ACC112 (cell line): ENCODE results near the gene UBQLN1.
A peak's percentile ranks its signal among the peaks of the same experiment; 100 is the strongest.

Source experiments
- H2AFZ ChIP-seq: fragments of 200-600 bp; sonication (generic); one replicate; pipeline ENCODE4 v1.6.0; 2017; ENCODE audit warnings: antibody characterized with exemption, low read length; ENCODE audit not compliant: unreplicated experiment
- H3K27ac ChIP-seq: fragments of 200-600 bp; sonication (generic); 2 replicates; pipeline ENCODE4 v1.5.1; 2014; ENCODE audit warnings: low read depth, mild to moderate bottlenecking, antibody characterized with exemption, low read length, moderate library complexity
- H3K27me3 ChIP-seq: fragments of 200-600 bp; sonication (generic); 2 replicates; pipeline ENCODE4 v1.6.1; 2014; ENCODE audit warnings: mild to moderate bottlenecking, antibody characterized with exemption, low read length, moderate library complexity, mixed read lengths; ENCODE audit not compliant: insufficient read depth
- H3K36me3 ChIP-seq: fragments of 200-600 bp; sonication (generic); 2 replicates; pipeline ENCODE4 v1.6.1; 2016; ENCODE audit warnings: mild to moderate bottlenecking, antibody characterized with exemption, low read length, moderate library complexity, mixed read lengths; ENCODE audit not compliant: insufficient read depth
- H3K4me1 ChIP-seq: fragments of 200-600 bp; sonication (generic); one replicate; pipeline ENCODE4 v1.6.1; 2016; ENCODE audit warnings: low read length, mixed read lengths; ENCODE audit not compliant: insufficient read depth, unreplicated experiment, control insufficient read depth
- H3K4me3 ChIP-seq: fragments of 200-600 bp; sonication (generic); 2 replicates; pipeline ENCODE4 v1.5.1; 2014; ENCODE audit warnings: mild to moderate bottlenecking, low read depth, low read length
- H3K79me2 ChIP-seq: fragments of 200-600 bp; sonication (generic); one replicate; pipeline ENCODE4 v1.6.0; 2016; ENCODE audit warnings: low read length; ENCODE audit not compliant: control insufficient read depth, unreplicated experiment, insufficient read depth

Gene UBQLN1

GRCh38 chr9:83633676-83634075, 74.1 kb downstream of the UBQLN1 start:
- no peak overlapping the region for H2AFZ ChIP-seq
- H3K79me2 ChIP-seq = no peaks in the 10 kb centered on the region
- H3K27ac ChIP-seq = no peak overlapping the region
- no peaks in the 10 kb centered on the region for H3K36me3 ChIP-seq
- H3K4me1 ChIP-seq = no peaks in the 10 kb centered on the region
- H3K27me3 ChIP-seq = no peaks in the 10 kb centered on the region
- H3K4me3 ChIP-seq = no peak overlapping the region

GRCh38 chr9:83633255-83633654, 74.5 kb downstream of the UBQLN1 start:
- Histone ChIP-seq H3K36me3 (no peaks in the 10 kb centered on the region), H3K27me3 (no peaks in the 10 kb centered on the region), H3K4me3 (no peak overlapping the region), H3K79me2 (no peaks in the 10 kb centered on the region), H2AFZ (no peak overlapping the region), H3K27ac (no peak overlapping the region), H3K4me1 (no peaks in the 10 kb centered on the region)

DNA sequence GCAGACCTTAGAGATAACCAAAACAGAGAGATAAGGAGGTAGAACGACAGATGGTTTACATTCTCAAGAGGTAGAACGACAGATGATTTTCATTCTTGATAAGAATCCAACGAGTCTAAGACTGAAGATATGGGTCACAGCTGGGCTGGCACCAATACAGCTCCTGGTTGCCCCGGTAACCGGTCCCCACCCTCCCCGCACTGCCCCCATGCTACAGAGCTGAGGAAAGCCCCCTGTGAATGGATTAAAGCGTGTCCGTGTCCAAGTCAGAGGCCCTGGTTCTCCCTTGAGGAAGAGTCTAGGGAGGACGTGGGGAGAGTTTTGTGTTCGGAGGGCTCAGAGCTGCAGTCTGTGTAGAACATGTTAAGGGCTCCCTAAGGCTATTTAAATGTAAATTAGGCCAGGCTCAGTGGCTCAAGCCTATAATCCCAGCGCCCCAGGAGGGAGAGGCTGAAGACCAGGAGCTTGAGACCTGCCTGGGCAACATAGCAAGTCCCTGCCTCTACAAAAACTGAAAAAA, 76.8 kb downstream of the UBQLN1 start:
- H2AFZ ChIP-seq = no peak overlapping the region
- no peak overlapping the region for H3K27ac ChIP-seq
- peaks cover 4% of the 10 kb centered on the region for H3K36me3 ChIP-seq
- no peak overlapping the region for H3K4me3 ChIP-seq
- H3K27me3 ChIP-seq = no peaks in the 10 kb centered on the region
- no peaks in the 10 kb centered on the region for H3K4me1 ChIP-seq
- H3K79me2 ChIP-seq = no peaks in the 10 kb centered on the region

- Histone ChIP-seq H3K79me2 (no peaks in the 10 kb centered on the region), H3K27me3 (no peaks in the 10 kb centered on the region), H3K4me1 (no peaks in the 10 kb centered on the region), H2AFZ (no peak overlapping the region), H3K27ac (no peak overlapping the region), H3K4me3 (no peak overlapping the region), H3K36me3 (peaks cover 4% of the 10 kb centered on the region)
These were observed 78.2 kb downstream of the UBQLN1 start for GRCh38 chr9:83629433-83630104.

DNA sequence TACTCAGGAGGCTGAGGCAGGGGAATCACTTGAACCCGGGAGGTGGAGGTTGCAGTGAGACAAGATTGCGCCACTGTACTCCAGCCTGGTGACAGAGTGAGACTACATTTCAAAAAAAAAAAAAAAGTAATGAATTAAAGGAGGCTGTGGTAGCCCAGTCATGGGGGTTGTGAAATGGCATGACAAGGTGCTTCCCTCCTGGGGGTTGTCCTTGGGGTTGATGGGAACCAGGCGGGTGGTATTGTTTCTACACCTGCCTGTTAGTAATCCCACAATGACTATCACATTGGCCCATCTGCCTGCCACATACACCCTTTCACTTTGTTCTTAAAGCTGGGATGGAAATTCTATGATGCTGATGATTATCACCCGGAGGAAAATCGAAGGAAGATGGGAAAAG, 79.2 kb downstream of the UBQLN1 start:
- H3K36me3 ChIP-seq = peaks cover 4% of the 10 kb centered on the region
- peaks cover 3% of the 10 kb centered on the region for H3K79me2 ChIP-seq
- no peak overlapping the region for H2AFZ ChIP-seq
- no peak overlapping the region for H3K27ac ChIP-seq
- no peaks in the 10 kb centered on the region for H3K27me3 ChIP-seq
- H3K4me3 ChIP-seq = no peak overlapping the region
- no peaks in the 10 kb centered on the region for H3K4me1 ChIP-seq

DNA sequence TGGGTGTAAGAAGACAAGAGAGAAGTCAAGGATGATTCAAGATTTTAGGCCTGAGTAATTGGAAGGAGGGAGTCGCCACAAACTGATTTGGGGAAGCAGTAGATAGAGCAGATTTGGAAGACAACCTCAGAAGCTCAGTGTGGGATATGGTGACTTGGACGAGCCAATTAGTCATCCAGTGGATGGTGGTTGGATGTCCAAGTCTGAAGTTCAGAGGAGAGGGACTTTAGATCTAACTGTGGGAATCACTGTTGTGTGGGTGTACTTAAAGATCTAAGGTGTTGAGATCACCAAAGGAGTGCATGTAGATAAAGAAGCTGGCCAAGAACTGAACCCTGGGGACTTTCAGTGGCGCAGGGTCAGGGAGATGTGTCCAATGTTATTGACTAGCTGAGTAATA, 82.6 kb downstream of the UBQLN1 start:
- Histone ChIP-seq H3K36me3 (peaks cover 4% of the 10 kb centered on the region), H3K27ac (no peak overlapping the region), H2AFZ (no peak overlapping the region), H3K4me3 (no peak overlapping the region), H3K4me1 (peaks cover 3% of the 10 kb centered on the region), H3K79me2 (peaks cover 5% of the 10 kb centered on the region), H3K27me3 (no peaks in the 10 kb centered on the region)

DNA sequence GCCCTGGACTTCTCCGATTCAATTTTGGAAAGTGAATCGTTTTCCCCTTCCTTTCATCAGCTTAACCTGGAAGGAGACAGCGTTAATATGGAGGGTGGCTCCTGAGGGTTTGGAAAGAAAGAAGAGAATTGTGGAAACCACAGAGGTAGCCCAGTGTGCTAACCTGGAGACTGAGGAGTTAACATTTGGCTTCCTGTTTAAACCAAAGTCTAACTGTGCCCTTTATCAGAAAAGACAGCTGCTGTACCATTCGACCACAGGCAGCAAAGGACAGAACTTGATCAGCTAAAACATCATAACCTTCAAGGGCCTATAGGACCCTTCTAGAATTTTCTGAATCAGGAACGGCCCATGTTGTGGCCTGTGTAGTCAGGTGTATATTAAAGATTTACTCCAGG, 84.1 kb downstream of the UBQLN1 start:
- H3K27ac ChIP-seq = no peak overlapping the region
- H3K4me1 ChIP-seq = peaks cover 3% of the 10 kb centered on the region
- H3K79me2 ChIP-seq = peaks cover 5% of the 10 kb centered on the region
- no peaks in the 10 kb centered on the region for H3K27me3 ChIP-seq
- H2AFZ ChIP-seq = peak overlapping the region; percentile 92
- peak overlapping the region; percentile 94 for H3K4me3 ChIP-seq
- peaks cover 4% of the 10 kb centered on the region for H3K36me3 ChIP-seq

GRCh38 chr9:83622939-83623678, 84.6 kb downstream of the UBQLN1 start, which contains the start of gene IDNK:
TSS of gene IDNK (plus strand) at chr9:83623143. CDS start at chr9:83623172, 29 bp downstream.
- Histone ChIP-seq H3K79me2 (peaks cover 5% of the 10 kb centered on the region), H3K27ac (no peak within 1 kb of the TSS), H3K27me3 (no peaks in the 10 kb centered on the region), H3K36me3 (peaks cover 4% of the 10 kb centered on the region), H3K4me1 (peaks cover 3% of the 10 kb centered on the region), H2AFZ (peak within 1 kb of the TSS; percentile 92), H3K4me3 (peak within 1 kb of the TSS; percentile 94)

DNA sequence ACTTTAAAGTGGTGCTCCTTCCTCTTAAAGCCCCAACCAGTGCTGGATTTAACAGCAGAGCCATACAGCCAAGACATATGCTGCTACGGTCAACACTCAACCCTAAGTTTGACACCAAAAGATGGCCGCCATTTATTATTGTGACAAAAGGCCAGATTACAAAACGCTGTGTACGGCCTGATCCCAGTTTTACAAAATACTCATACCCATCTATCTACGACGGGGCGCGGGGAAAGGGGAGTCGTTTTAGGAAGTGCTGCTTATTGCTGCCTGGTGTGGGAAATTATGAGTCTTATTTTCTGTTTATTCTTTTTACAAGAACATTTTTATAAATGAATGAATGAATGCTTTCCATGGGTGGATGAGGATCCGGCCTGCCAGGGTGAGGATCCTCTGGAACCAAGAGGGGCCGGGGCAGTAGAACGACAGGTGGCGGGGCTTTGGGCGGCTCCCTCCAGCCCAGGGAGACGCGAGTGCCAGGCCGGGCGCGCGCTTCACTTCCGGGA, 85.3 kb downstream of the UBQLN1 start:
- H3K4me1 ChIP-seq = peaks cover 3% of the 10 kb centered on the region
- no peak overlapping the region for H3K27ac ChIP-seq
- H3K4me3 ChIP-seq = peak overlapping the region; percentile 94
- peaks cover 5% of the 10 kb centered on the region for H3K79me2 ChIP-seq
- H2AFZ ChIP-seq = peak overlapping the region; percentile 92
- H3K36me3 ChIP-seq = peaks cover 4% of the 10 kb centered on the region
- no peaks in the 10 kb centered on the region for H3K27me3 ChIP-seq

DNA sequence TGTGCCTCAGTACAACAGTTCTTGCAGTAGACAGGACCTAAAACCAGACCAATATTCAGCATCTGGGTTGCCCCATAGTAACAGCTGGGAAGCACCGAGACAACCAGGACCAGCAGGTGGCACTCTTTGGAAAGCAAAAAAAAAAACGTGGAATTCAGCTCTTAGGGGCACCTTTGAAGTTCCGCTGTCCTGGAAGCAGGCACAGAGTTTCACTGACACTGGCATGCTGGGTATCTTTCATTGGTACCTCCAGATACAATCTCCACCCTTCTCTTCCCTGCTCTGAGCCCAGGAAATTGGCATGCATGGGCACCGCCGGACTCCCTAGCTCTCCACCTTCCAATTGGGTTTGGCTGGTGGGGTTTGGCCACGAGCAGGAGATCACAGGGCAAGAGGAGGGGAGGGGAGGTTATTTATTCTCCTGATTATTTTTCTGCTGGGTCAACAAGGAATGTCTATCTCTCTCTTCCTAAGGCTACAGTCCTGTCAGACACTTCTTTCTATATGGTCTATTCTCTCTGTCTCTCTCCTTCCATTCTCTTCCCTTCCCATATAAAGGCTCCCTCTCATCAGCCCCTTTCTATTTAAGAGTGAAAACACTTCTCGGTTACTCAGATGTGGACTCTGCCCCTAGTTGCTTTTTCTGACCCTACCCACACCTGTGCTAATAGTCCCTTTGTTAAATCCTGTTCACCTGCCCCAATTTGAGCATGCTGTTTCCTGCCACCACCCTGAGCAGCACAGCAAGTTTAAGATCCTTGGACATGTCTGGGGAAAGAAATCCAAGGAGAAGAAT, 86.7 kb downstream of the UBQLN1 start:
- Histone ChIP-seq H3K4me3 (peak overlapping the region; percentile 57), H3K79me2 (peaks cover 5% of the 10 kb centered on the region), H3K4me1 (peaks cover 3% of the 10 kb centered on the region), H3K27ac (no peak overlapping the region), H3K36me3 (no peaks in the 10 kb centered on the region), H2AFZ (peak overlapping the region; percentile 77), H3K27me3 (no peaks in the 10 kb centered on the region)
